CD4-positive, CD25-positive, alpha-beta regulatory T cell (primary cell): ENCODE results near the gene APOBEC3C. TPM values are rescaled to one million over a fixed set of nuclear protein-coding genes. Genes with fewer than 3 reads are reported as not detected.
A peak's percentile ranks its signal among the peaks of the same experiment; 100 is the strongest.
"Not testable (repeated sequence)": the region's sequence is repeated elsewhere in the genome, so short reads cannot be mapped to it uniquely, and the experiment has no call there.

ENCODE experiments used
- ATAC-seq, 2 donors: fragments of 150-1000 bp; cut with Tn5 transposase; one replicate each; pipeline ENCODE4 v1.10.0; 2021; ENCODE audit warnings: low read depth in 2 of 2, moderate number of reproducible peaks in 2 of 2, moderate library complexity in 1 of 2
- DNase-seq, 3 donors: peaks; one replicate each; pipeline versions ENCODE4 v3.0.0 to v3.0.0-alpha.2; 2012 to 2022; ENCODE audit warnings: mixed read lengths in 1 of 3
- H3K27ac ChIP-seq: one replicate; pipeline ENCODE4 v1.7.0; 2013; ENCODE audit warnings: mild to moderate bottlenecking, low read length; ENCODE audit not compliant: insufficient read depth, poor library complexity, severe bottlenecking
- H3K27me3 ChIP-seq: one replicate; pipeline ENCODE4 v1.7.0; 2013; ENCODE audit warnings: low read length; ENCODE audit not compliant: control insufficient read depth, insufficient read depth
- H3K36me3 ChIP-seq: one replicate; pipeline ENCODE4 v1.7.0; 2013; ENCODE audit warnings: mild to moderate bottlenecking, low read length, moderate library complexity; ENCODE audit not compliant: control insufficient read depth, insufficient read depth
- H3K4me1 ChIP-seq: 2 replicates; pipeline ENCODE4 v1.7.0; 2013; ENCODE audit warnings: mild to moderate bottlenecking, low read length; ENCODE audit not compliant: insufficient read depth, control insufficient read depth, poor library complexity, severe bottlenecking
- H3K4me3 ChIP-seq: one replicate; pipeline ENCODE4 v1.7.0; 2013; ENCODE audit warnings: low read depth, mild to moderate bottlenecking, low read length, moderate library complexity
- H3K9me3 ChIP-seq, 2 experiments: 1 replicate in 1 of 2; 2 replicates in 1 of 2; pipeline ENCODE4 v1.7.0; 2013; ENCODE audit warnings: low read length in 2 of 2, mild to moderate bottlenecking in 1 of 2, moderate library complexity in 1 of 2; ENCODE audit not compliant: control insufficient read depth in 2 of 2
- H3K27ac Mint-ChIP-seq, 3 donors: one replicate each; pipeline ENCODE4 v1.8.0; 2020 to 2022; ENCODE audit warnings: mild to moderate bottlenecking in 3 of 3, mixed read lengths in 3 of 3, moderate library complexity in 2 of 3
- H3K27me3 Mint-ChIP-seq: one replicate; pipeline ENCODE4 v1.8.0; 2022; ENCODE audit warnings: mild to moderate bottlenecking, mixed read lengths
- H3K36me3 Mint-ChIP-seq: one replicate; pipeline ENCODE4 v1.8.0; 2020; ENCODE audit warnings: mixed read lengths
- H3K4me1 Mint-ChIP-seq, 4 donors: one replicate each; pipeline ENCODE4 v1.8.0; 2020 to 2022; ENCODE audit warnings: mixed read lengths in 4 of 4, mild to moderate bottlenecking in 1 of 4
- H3K4me3 Mint-ChIP-seq, 4 donors: one replicate each; pipeline ENCODE4 v1.8.0; 2020 to 2022; ENCODE audit warnings: mild to moderate bottlenecking in 4 of 4, mixed read lengths in 4 of 4, moderate library complexity in 3 of 4
- H3K9me3 Mint-ChIP-seq, 7 donors: one replicate each; pipeline ENCODE4 v1.8.0; 2020 to 2022; ENCODE audit warnings: mixed read lengths in 7 of 7, mild to moderate bottlenecking in 3 of 7, moderate library complexity in 2 of 7
- polyA plus RNA-seq, 4 donors: library from polyadenylated mRNA; unstranded; fragments of 300-500 nt; fragmentation: Illumina TruSeq; gene quantifications; one replicate each; pipeline ENCODE4 v1.2.3, GENCODE V29; 2021
- total RNA-seq: library from RNA; stranded (reverse); gene quantifications from one replicate; pipeline ENCODE4 v1.2.3, GENCODE V29; 2022

APOBEC3C gene
- total and polyA plus RNA-seq, 5 donors from 2014 or later: 59.0 to 146 (median 96.9) TPM

DNA sequence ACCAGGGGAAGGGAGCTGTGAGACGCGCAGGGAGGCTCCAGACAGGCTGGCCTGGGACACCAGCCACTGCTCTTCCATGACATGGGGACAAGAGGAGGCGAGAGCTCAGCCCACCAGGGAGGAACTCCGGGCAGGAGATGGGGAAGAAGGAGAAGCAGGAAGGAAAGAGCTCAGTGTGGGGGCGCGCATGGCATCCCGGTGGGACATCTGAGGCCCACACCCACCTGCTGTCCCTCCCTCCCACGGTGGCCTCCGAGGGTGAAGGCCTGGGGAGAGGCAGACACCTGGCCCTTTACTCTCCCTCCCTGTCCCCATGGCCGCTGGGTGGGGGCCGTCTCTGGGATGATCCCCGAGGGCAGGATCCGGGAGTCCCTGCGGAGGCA, 26.1 kb downstream of the APOBEC3C start:
- Mint-ChIP-seq H3K4me1 (peaks cover 6 to 54% (median 19%) of the 10 kb centered on the region in 4 donors), H3K4me3 (peak overlapping the region; percentile 66 to 88 (median 82)), H3K27ac (peak overlapping the region; percentile 73 to 93 (median 92))
- not testable (repeated sequence) for H3K4me3 ChIP-seq, DNase-seq, H3K27me3 Mint-ChIP-seq, H3K36me3 ChIP-seq, H3K9me3 ChIP-seq, H3K36me3 Mint-ChIP-seq, ATAC-seq, H3K9me3 Mint-ChIP-seq, H3K27me3 ChIP-seq
- H3K4me1 ChIP-seq: peaks cover 13% of the 10 kb centered on the region
- H3K27ac ChIP-seq: peak overlapping the region; percentile 78

DNA sequence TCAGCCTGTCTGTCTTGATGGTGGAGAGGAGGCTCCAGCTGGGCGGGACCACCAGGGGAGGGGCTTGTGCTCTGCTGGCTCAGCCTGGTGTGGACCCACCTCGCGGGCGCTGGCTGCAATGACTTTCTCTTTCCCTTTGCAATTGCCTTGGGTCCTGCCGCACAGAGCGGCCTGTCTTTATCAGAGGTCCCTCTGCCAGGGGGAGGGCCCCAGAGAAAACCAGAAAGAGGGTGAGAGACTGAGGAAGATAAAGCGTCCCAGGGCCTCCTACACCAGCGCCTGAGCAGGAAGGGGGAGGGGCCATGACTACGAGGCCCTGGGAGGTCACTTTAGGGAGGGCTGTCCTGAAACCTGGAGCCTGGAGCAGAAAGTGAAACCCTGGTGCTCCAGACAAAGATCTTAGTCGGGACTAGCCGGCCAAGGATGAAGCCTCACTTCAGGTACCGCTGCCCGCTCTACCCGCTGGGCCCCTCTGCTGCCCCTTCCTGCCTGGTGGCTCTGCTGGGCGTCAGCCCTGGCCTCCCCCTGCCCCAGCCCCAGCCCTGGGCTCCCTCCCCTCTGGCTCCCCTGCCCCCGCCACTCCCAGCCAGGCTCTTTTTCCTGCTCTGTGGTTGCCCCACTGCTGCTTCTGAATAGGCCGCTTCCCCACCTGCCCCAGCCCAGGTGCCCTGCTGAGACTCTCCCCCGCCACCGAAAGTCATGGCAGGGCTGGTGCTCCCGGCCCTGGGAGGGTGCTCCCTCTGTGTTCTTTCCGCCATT, 26.7 kb downstream of the APOBEC3C start, which contains the start of gene APOBEC3F:
Gene APOBEC3F (plus strand): TSS at position 327 of the 759 bp plus-strand sequence. CDS start 97 bp downstream, at position 424.
- H3K9me3 Mint-ChIP-seq, H3K27me3 Mint-ChIP-seq, H3K9me3 ChIP-seq, H3K27me3 ChIP-seq, H3K36me3 ChIP-seq: not testable (repeated sequence)
- H3K4me1 ChIP-seq: peaks cover 13% of the 10 kb centered on the region
- H3K36me3 Mint-ChIP-seq: peaks cover 13% of the 10 kb centered on the region
- peak within 1 kb of the TSS; percentile 92 to 93 (median 93) for H3K27ac Mint-ChIP-seq
- H3K27ac ChIP-seq: peak within 1 kb of the TSS; percentile 78
- H3K4me3 ChIP-seq: peak within 1 kb of the TSS; percentile 76
- DNase-seq (peak; percentile 55 to 63 (median 57)), ATAC-seq (peak; percentile 91)
- peaks cover 6 to 58% (median 19%) of the 10 kb centered on the region in 4 donors for H3K4me1 Mint-ChIP-seq
- H3K4me3 Mint-ChIP-seq: peak within 1 kb of the TSS; percentile 88 to 96 (median 89)

DNA sequence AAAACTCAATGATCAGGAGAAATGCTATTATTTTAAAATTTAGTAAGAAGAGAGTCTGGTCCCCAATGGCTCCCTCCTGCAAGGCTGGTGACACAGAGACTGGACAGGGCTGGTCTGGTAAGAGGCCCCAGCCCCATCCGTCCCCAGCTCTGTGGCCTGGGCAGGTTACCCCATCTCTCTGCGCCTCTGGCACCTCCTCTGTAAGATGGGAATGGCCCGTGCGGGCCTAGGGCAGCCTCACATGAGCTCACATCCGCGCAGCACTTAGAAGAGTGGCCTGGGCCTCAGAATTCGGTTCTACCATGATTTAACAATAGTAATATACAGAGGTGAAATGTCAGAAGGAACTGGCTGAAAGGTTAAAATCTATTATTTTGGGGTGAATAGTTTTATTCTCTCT, 27.9 kb downstream of the APOBEC3C start:
- H3K36me3 ChIP-seq: peaks cover 9% of the 10 kb centered on the region
- Mint-ChIP-seq H3K4me3 (peak overlapping the region; percentile 88 to 96 (median 89)), H3K27me3 (no peaks in the 10 kb centered on the region), H3K9me3 (no peaks in the 10 kb centered on the region), H3K36me3 (peaks cover 13% of the 10 kb centered on the region), H3K27ac (peak overlapping the region; percentile 69 to 93 (median 92)), H3K4me1 (peaks cover 4 to 52% (median 16%) of the 10 kb centered on the region in 4 donors)
- DNase-seq (no peak), ATAC-seq (no peak)
- H3K9me3 ChIP-seq: no peaks in the 10 kb centered on the region
- no peaks in the 10 kb centered on the region for H3K27me3 ChIP-seq
- no peak overlapping the region for H3K4me3 ChIP-seq
- H3K27ac ChIP-seq: peak overlapping the region; percentile 33
- H3K4me1 ChIP-seq: peaks cover 13% of the 10 kb centered on the region

DNA sequence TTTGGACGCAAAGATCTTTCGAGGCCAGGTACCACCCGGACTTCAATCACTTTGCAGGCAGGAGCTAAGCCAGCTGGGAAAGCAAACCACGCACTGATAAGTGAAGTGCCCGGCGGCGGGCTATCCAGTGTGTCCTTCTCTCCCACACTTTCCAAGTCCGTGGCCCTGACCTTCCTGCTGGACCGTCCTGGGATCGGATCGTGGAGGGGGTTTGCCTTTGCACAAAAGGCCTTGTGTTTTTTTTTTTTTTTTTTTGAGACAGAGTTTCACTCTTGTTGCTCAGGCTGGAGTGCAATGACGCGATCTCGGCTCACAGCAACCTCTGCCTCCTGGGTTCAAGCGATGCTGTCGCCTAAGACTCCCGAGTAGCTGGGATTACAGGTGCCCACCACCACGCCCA, 29.0 kb downstream of the APOBEC3C start:
- not testable (repeated sequence) for H3K9me3 ChIP-seq, H3K4me3 ChIP-seq, H3K27me3 ChIP-seq, H3K27me3 Mint-ChIP-seq, DNase-seq, H3K36me3 ChIP-seq, H3K27ac Mint-ChIP-seq, H3K9me3 Mint-ChIP-seq, H3K27ac ChIP-seq, ATAC-seq
- H3K36me3 Mint-ChIP-seq: peaks cover 13% of the 10 kb centered on the region
- H3K4me3 Mint-ChIP-seq: peak overlapping the region in 3 of 4 donors; percentile 8 to 52 (median 27)
- H3K4me1 Mint-ChIP-seq: peaks cover 0 to 50% (median 11%) of the 10 kb centered on the region in 4 donors
- peaks cover 13% of the 10 kb centered on the region for H3K4me1 ChIP-seq

DNA sequence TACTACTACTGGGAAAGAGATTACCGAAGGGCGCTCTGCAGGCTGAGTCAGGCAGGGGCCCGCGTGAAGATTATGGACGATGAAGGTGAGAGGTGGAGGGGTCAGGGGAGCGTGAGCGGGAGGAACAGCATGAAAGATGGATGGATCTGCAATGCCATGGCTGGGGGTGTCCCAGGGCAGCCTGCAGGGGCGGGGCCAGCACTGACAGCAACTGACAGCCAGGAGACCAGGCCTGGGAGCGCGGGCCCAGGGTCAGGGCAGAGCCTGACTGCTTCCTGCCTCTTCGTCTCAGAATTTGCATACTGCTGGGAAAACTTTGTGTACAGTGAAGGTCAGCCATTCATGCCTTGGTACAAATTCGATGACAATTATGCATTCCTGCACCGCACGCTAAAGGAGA, 31.1 kb downstream of the APOBEC3C start:
- not testable (repeated sequence) for DNase-seq, H3K4me3 ChIP-seq, H3K4me3 Mint-ChIP-seq, H3K9me3 ChIP-seq, H3K27me3 Mint-ChIP-seq, ATAC-seq, H3K36me3 ChIP-seq, H3K27me3 ChIP-seq, H3K9me3 Mint-ChIP-seq, H3K27ac ChIP-seq
- H3K4me1 ChIP-seq: peaks cover 13% of the 10 kb centered on the region
- Mint-ChIP-seq H3K36me3 (peaks cover 13% of the 10 kb centered on the region), H3K4me1 (peaks cover 0 to 37% (median 10%) of the 10 kb centered on the region in 4 donors), H3K27ac (peak overlapping the region in 1 of 3 donors; percentile 71)

DNA sequence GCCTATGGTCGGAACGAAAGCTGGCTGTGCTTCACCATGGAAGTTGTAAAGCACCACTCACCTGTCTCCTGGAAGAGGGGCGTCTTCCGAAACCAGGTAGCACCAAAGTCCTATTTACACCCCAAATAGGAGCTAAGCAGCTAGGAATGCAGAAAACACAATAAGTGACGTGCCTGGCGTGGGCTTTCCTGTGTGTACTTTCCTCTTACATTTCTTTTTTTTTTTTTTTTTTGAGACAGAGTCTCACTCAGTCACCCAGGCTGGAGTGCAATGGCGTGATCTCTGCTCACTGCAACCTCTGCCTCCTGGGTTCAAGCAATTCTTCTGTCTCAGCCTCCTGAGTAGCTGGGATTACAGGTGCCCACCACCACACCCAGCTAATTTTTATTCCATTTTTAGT, 35.4 kb downstream of the APOBEC3C start:
- H3K27me3 ChIP-seq, H3K4me3 ChIP-seq, H3K4me3 Mint-ChIP-seq, H3K36me3 Mint-ChIP-seq, H3K4me1 ChIP-seq, H3K27me3 Mint-ChIP-seq, H3K9me3 ChIP-seq, H3K9me3 Mint-ChIP-seq, H3K36me3 ChIP-seq, H3K27ac ChIP-seq, H3K27ac Mint-ChIP-seq, ATAC-seq, DNase-seq: not testable (repeated sequence)
- peaks cover 0 to 15% (median 2%) of the 10 kb centered on the region in 4 donors for H3K4me1 Mint-ChIP-seq

DNA sequence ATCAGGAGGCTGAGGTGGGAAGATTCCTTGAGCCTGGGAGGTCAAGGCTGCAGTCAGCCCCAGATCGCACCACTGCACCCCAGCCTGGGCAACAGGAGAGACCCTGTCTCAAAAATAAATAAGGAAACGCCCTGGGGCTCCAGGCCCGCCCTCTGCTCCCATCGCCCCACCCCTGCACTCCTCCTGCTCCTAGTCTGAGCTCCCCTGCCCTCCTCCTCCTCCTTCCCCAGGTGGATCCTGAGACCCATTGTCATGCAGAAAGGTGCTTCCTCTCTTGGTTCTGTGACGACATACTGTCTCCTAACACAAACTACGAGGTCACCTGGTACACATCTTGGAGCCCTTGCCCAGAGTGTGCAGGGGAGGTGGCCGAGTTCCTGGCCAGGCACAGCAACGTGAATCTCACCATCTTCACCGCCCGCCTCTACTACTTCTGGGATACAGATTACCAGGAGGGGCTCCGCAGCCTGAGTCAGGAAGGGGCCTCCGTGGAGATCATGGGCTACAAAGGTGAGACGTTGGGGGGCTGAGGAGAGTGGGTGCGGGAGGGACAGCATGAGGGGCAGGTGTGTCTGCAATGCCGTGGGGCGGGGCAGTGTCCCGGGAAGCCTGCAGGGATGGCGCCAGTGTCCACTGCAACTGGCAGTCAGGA, 37.9 kb downstream of the APOBEC3C start:
- H3K9me3 ChIP-seq, H3K4me1 ChIP-seq, H3K36me3 ChIP-seq, H3K27ac ChIP-seq, H3K9me3 Mint-ChIP-seq, H3K27me3 ChIP-seq, ATAC-seq, H3K4me3 Mint-ChIP-seq, H3K27ac Mint-ChIP-seq, H3K4me3 ChIP-seq, H3K36me3 Mint-ChIP-seq, DNase-seq, H3K27me3 Mint-ChIP-seq, H3K4me1 Mint-ChIP-seq: not testable (repeated sequence)
